Nephron (organoid): Measurements from ENCODE around the gene NRSN2.
"Not testable (repeated sequence)": the region's sequence is repeated elsewhere in the genome, so short reads cannot be mapped to it uniquely, and the experiment has no call there.

ENCODE experiments used
- H3K27ac Mint-ChIP-seq, 3 experiments: 2 replicates each; pipeline ENCODE4 v1.8.0; 2020; ENCODE audit warnings: mixed read lengths in 3 of 3, mild to moderate bottlenecking in 2 of 3, moderate library complexity in 1 of 3
- H3K27me3 Mint-ChIP-seq: 2 replicates; pipeline ENCODE4 v1.8.0; 2021; ENCODE audit warnings: low read depth, mild to moderate bottlenecking, moderate library complexity, mixed read lengths
- H3K36me3 Mint-ChIP-seq: 2 replicates; pipeline ENCODE4 v1.8.0; 2020; ENCODE audit warnings: low read depth, mixed read lengths
- H3K4me1 Mint-ChIP-seq: 2 replicates; pipeline ENCODE4 v1.8.0; 2020; ENCODE audit warnings: mixed read lengths
- H3K4me3 Mint-ChIP-seq, 3 experiments: 2 replicates each; pipeline ENCODE4 v1.8.0; 2020; ENCODE audit warnings: mild to moderate bottlenecking in 3 of 3, mixed read lengths in 3 of 3, moderate library complexity in 2 of 3
- H3K9me3 Mint-ChIP-seq: 2 replicates; pipeline ENCODE4 v1.8.0; 2020; ENCODE audit warnings: mixed read lengths
- TF ChIP-seq, protein P1 (sequence below), 3 experiments: fragments of 200-600 bp; sonication (generic); IDR thresholded peaks; one replicate each; pipeline ENCODE4 v1.5.0; 2021; ENCODE audit warnings: antibody characterized with exemption in 3 of 3; ENCODE audit not compliant: unreplicated experiment in 3 of 3

NRSN2 gene

DNA sequence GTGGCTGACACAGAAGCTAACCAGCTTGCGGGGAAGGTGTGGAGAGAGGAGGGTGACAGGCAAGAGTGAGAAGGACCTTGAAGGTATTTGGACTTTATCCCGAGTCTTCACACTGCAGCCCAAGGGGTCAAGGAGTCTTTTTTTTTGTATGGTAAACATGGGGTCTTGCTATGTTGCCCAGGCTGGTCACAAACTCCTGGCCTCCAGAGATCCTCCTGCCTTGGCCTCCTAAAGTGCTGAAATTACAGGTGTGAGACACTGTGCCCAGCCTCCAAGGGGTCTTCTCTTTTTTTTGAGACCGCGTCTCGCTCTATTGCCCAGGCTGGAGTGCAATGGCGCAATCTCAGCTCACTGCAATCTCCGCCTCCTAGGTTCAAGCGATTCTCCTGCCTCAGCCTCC lies 12.3 kb upstream of the NRSN2 start:
- Mint-ChIP-seq H3K27ac (peak overlapping the region in 2 of 3 experiments; percentile 12 to 53), H3K4me3 (no peak overlapping the region), H3K27me3 (peaks cover 3% of the 10 kb centered on the region), H3K36me3 (peaks cover 27% of the 10 kb centered on the region), H3K9me3 (no peaks in the 10 kb centered on the region), H3K4me1 (peaks cover 20% of the 10 kb centered on the region)
- TF ChIP-seq, protein P1, sequence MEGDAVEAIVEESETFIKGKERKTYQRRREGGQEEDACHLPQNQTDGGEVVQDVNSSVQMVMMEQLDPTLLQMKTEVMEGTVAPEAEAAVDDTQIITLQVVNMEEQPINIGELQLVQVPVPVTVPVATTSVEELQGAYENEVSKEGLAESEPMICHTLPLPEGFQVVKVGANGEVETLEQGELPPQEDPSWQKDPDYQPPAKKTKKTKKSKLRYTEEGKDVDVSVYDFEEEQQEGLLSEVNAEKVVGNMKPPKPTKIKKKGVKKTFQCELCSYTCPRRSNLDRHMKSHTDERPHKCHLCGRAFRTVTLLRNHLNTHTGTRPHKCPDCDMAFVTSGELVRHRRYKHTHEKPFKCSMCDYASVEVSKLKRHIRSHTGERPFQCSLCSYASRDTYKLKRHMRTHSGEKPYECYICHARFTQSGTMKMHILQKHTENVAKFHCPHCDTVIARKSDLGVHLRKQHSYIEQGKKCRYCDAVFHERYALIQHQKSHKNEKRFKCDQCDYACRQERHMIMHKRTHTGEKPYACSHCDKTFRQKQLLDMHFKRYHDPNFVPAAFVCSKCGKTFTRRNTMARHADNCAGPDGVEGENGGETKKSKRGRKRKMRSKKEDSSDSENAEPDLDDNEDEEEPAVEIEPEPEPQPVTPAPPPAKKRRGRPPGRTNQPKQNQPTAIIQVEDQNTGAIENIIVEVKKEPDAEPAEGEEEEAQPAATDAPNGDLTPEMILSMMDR (IDR thresholded peaks at IDR 0.05; ENCODE audit: unreplicated experiment in 3 of 3): no peak

DNA sequence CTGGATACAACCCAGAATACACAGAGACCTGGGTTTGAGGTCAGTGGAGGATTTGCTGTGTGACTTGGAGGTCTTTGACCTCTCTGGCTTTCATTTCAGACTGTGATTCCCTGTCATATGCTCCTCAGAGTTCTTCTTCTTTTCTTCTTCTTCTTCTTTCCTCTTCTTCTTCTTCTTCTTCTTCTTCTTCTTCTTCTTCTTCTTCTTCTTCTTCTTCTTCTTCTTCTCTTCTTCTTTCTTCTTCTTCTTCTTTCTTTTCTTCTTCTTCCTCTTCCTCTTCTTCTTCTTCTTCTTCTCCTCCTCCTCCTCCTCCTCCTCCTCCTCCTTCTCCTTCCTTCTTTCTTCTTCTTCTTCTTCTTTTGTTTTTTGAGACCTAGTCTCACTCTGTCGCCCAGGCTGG lies 10.9 kb upstream of the NRSN2 start:
- H3K36me3 Mint-ChIP-seq: peaks cover 20% of the 10 kb centered on the region
- H3K27ac Mint-ChIP-seq, H3K4me3 Mint-ChIP-seq, H3K27me3 Mint-ChIP-seq, H3K9me3 Mint-ChIP-seq, H3K4me1 Mint-ChIP-seq: not testable (repeated sequence)

DNA sequence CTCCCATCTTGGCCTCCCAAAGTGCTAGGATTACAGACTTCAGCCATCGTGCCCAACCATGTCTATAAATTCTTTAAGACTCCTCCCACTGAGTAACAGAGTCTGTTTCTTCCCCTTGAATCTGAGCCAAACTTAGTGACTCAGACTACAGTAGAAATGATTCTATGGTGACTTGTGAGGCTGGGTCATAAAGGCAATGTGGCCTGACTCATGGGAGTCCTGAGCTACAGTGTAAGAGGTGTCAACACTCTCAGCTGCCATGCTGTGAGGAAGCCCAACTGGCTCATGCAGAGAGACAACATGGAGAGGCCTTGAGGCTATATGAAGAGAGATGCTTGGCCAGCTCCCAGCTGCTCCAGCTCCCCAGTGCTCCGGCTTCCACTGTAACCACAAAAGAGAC lies 5.2 kb upstream of the NRSN2 start:
- Mint-ChIP-seq H3K27me3 (no peaks in the 10 kb centered on the region), H3K27ac (no peak overlapping the region), H3K4me1 (no peaks in the 10 kb centered on the region), H3K36me3 (peaks cover 18% of the 10 kb centered on the region), H3K9me3 (no peaks in the 10 kb centered on the region), H3K4me3 (no peak overlapping the region)
- TF ChIP-seq, protein P1 (IDR thresholded peaks at IDR 0.05; ENCODE audit: unreplicated experiment in 3 of 3): no peak

DNA sequence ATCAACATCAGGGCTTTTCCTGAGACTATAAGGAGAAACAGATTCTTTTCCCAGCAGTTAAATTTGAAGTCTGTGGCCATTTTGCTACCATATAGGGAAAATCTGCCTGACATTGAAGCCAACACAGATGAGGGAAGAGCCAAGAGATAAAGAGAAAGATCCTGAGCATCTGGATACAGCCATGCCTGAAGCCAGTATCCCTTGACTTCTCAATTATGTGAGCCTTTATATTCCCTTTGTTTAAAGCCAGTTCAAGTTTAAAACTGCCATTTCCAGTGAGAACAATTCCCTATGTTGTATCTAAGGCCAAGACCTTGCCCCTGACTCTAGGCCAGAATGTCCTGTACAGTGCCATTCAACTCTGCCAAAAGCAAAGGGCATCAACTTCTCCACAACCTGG lies 3.8 kb upstream of the NRSN2 start:
- H3K36me3 Mint-ChIP-seq: peaks cover 18% of the 10 kb centered on the region
- H3K4me3 Mint-ChIP-seq: peak overlapping the region in 1 of 3 experiments; percentile 22
- H3K4me1 Mint-ChIP-seq: peaks cover 1% of the 10 kb centered on the region
- no peak overlapping the region for H3K27ac Mint-ChIP-seq
- no peaks in the 10 kb centered on the region for H3K27me3 Mint-ChIP-seq
- TF ChIP-seq, protein P1 (IDR thresholded peaks at IDR 0.05; ENCODE audit: unreplicated experiment in 3 of 3): no peak
- no peaks in the 10 kb centered on the region for H3K9me3 Mint-ChIP-seq

DNA sequence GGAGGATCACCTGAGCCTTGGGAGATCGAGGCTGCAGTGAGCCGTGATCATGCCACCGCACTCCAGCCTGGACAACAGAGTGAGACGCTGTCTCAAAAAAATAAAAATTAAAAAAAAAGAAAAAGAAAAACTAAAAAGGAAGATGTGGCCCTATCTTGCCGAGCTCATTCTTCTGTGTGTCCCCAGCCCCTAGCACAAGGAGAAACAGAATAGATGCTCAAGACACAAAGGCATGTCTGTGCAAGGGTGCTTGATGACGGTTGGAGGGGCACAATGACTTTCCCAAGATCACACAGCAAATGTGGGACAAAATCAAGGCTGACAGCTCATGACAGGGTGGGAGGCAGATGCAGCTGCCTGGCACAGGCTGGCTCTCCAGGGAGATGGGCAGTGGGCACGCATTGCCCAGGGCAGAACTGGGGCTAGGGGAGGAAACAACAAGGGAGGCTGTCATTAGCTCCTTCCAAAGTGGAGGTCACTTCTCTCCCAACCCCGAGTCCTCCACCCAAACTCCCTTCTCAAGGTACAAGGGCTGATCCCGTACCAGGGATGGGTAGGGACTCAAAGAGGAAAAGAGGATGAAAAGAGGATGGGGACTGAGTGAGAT lies 775 bp upstream of the NRSN2 start:
- Mint-ChIP-seq H3K9me3 (no peaks in the 10 kb centered on the region), H3K36me3 (peaks cover 21% of the 10 kb centered on the region), H3K27me3 (no peaks in the 10 kb centered on the region), H3K4me1 (peaks cover 10% of the 10 kb centered on the region), H3K4me3 (peak overlapping the region; percentile 87 to 93 (median 93)), H3K27ac (peak overlapping the region; percentile 93 to 99 (median 99))
- TF ChIP-seq, protein P1 (IDR thresholded peaks at IDR 0.05; ENCODE audit: unreplicated experiment in 3 of 3): no peak

DNA sequence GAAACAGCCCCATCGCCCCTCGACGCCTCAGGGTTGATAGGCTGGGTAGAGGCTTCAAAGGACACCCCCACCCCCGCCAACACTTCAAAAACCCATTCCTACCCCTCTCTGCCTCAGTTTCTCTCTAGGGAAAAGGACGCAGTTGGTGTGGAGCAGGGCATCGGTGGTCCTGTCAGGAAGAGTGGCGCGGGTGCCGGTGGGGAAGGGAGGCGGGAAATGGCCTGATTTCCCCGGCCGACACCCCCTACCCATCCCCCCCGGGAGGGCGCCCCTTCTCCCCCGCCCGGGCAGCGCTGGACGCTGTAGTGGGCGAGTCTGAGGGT lies 367 bp downstream of the NRSN2 start:
- Mint-ChIP-seq H3K9me3 (no peaks in the 10 kb centered on the region), H3K27me3 (no peaks in the 10 kb centered on the region), H3K4me1 (peaks cover 10% of the 10 kb centered on the region), H3K36me3 (peaks cover 15% of the 10 kb centered on the region), H3K4me3 (peak overlapping the region; percentile 87 to 93 (median 93)), H3K27ac (peak overlapping the region; percentile 90 to 98 (median 97))
- TF ChIP-seq, protein P1 (IDR thresholded peaks at IDR 0.05; ENCODE audit: unreplicated experiment in 3 of 3): no peak
